Measurements from ENCODE around the gene UBE2L5. TPM values are rescaled to one million over a fixed set of nuclear protein-coding genes. Genes with fewer than 3 reads are reported as not detected.

UBE2L5 gene
- total RNA-seq, 2 experiments from 2014 or later, result 0.22 to 1.8 TPM

DNA sequence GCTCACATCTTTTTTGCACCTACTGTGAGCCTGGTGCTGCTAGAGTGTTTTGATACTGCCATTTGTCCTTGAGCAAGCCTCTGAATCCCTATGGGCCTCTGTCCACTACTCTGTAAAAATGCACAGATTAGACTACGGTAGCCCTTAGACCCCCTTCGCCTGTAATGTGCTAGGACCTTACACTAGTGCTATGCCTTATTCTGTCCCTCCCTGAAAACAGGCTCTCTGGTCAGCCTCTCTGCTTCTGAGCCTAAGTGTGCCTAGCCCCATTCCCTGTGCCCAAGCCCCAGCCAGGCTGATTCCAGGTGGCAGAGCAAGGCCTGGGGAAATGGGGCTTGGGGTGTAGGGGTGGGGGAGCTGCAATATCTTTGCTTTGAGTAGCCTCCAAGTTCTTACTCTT lies 32.7 kb downstream of the UBE2L5 start:
- Histone ChIP-seq H3K4me3 (ENCODE audit: low read depth, low read length, poor library complexity, severe bottlenecking) (no peak overlapping the region), H3K27ac (ENCODE audit: low read depth, low read length, poor library complexity, severe bottlenecking) (peak overlapping the region; percentile 29), H3K79me2 (ENCODE audit: insufficient read depth, low read depth, low read length) (peaks cover 50% of the 10 kb centered on the region; the same call in 1 of the 2 replicates), H3K4me2 (ENCODE audit: low read length) (peak overlapping the region; percentile 7; the same call in 1 of the 2 replicates), H3K9me2 (ENCODE audit: insufficient read depth, low read length) (no peaks in the 10 kb centered on the region), H3K9me3 (ENCODE audit: low read length) (no peaks in the 10 kb centered on the region), H2AFZ (ENCODE audit: low read length) (no peak overlapping the region), H3K36me3 (ENCODE audit: insufficient read depth, low read length) (peaks cover 53% of the 10 kb centered on the region), H3K4me1 (ENCODE audit: insufficient read depth, low read length, poor library complexity, severe bottlenecking) (peaks cover 75% of the 10 kb centered on the region), H4K20me1 (ENCODE audit: insufficient read depth, low read length) (peaks cover 9% of the 10 kb centered on the region; the same call in 1 of the 2 replicates)
- no peak for DNase-seq (ENCODE audit: low spot score)
- ChIA-PET CTCF (ENCODE audit: unreplicated experiment) (no interaction called here), POLR2A (interaction anchor here (0.6 to 2.4 kb wide), 10 partner anchors 10 to 385 kb away, joined by 3 to 12 read pairs (median 4); partner anchors contain the start of gene HMGB1)
- intact Hi-C loops (cut with micrococcal nuclease; ENCODE audit: unreplicated experiment), result no loop called here
- BruUV-seq (replicated peaks), result no TSS peak
- TF ChIP-seq, protein P1, sequence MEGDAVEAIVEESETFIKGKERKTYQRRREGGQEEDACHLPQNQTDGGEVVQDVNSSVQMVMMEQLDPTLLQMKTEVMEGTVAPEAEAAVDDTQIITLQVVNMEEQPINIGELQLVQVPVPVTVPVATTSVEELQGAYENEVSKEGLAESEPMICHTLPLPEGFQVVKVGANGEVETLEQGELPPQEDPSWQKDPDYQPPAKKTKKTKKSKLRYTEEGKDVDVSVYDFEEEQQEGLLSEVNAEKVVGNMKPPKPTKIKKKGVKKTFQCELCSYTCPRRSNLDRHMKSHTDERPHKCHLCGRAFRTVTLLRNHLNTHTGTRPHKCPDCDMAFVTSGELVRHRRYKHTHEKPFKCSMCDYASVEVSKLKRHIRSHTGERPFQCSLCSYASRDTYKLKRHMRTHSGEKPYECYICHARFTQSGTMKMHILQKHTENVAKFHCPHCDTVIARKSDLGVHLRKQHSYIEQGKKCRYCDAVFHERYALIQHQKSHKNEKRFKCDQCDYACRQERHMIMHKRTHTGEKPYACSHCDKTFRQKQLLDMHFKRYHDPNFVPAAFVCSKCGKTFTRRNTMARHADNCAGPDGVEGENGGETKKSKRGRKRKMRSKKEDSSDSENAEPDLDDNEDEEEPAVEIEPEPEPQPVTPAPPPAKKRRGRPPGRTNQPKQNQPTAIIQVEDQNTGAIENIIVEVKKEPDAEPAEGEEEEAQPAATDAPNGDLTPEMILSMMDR (conservative IDR thresholded peaks at IDR 0.05; ENCODE audit: low read length), result no peak
- TF ChIP-seq EZH2phosphoT487 (IDR thresholded peaks at IDR 0.05; ENCODE audit: borderline replicate concordance, low read depth, low read length), result no peak

DNA sequence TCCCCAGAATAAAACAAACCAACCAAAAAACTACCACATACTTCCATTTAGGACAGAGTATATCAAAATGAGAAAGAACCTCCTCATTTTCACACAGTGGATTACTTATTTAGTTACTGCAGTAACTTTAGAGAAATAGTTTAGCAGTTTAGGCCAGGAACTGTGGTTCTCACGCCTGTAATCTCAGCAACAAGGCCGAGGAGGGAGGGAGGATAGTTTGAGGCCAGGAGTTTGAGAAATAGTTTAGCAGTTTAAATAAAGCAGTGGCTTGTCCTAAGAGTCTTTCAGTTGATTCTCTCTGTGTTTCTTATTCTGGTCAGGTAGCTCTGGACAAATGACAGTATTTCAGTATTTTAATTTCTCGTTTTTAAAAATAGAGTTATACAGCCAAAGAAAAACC lies 34.0 kb downstream of the UBE2L5 start:
- CTCF ChIA-PET (ENCODE audit: unreplicated experiment), result no interaction called here
- peak overlapping the region; percentile 67 for H3K27ac ChIP-seq (ENCODE audit: low read depth, low read length, poor library complexity, severe bottlenecking)
- H4K20me1 ChIP-seq (ENCODE audit: insufficient read depth, low read length), result peaks cover 9% of the 10 kb centered on the region; the same call in 1 of the 2 replicates

More for the DNA sequence above, 34.0 kb downstream of the UBE2L5 start:
- no peak overlapping the region for H3K4me3 ChIP-seq (ENCODE audit: low read depth, low read length, poor library complexity, severe bottlenecking)
- H3K4me2 ChIP-seq (ENCODE audit: low read length), result 0 out of 2 replicates have a peak overlapping the region, but pooled peaks have one; percentile 1
- POLR2A ChIA-PET, result interaction anchor here (0.6 to 2.4 kb wide), 8 partner anchors 10 to 322 kb away, joined by 3 to 8 read pairs (median 4); partner anchors contain the start of genes HMGB1 and UBE2L5
- BruUV-seq (replicated peaks), result no TSS peak
- intact Hi-C loops (cut with micrococcal nuclease; ENCODE audit: unreplicated experiment), result no loop called here
- H3K9me3 ChIP-seq (ENCODE audit: low read length), result no peaks in the 10 kb centered on the region
- no peak for DNase-seq (ENCODE audit: low spot score)
- peaks cover 43% of the 10 kb centered on the region; the same call in 1 of the 2 replicates for H3K79me2 ChIP-seq (ENCODE audit: insufficient read depth, low read depth, low read length)
- peaks cover 77% of the 10 kb centered on the region for H3K4me1 ChIP-seq (ENCODE audit: insufficient read depth, low read length, poor library complexity, severe bottlenecking)
- peaks cover 48% of the 10 kb centered on the region for H3K36me3 ChIP-seq (ENCODE audit: insufficient read depth, low read length)
- TF ChIP-seq, protein P1 (conservative IDR thresholded peaks at IDR 0.05; ENCODE audit: low read length), result no peak
- TF ChIP-seq EZH2phosphoT487 (IDR thresholded peaks at IDR 0.05; ENCODE audit: borderline replicate concordance, low read depth, low read length), result no peak
- no peaks in the 10 kb centered on the region for H3K9me2 ChIP-seq (ENCODE audit: insufficient read depth, low read length)
- no peak overlapping the region for H2AFZ ChIP-seq (ENCODE audit: low read length)

Measured in OCI-LY7 (cell line).